SU-DHL-6 (cell line): Measurements from ENCODE around the gene FBXL20.

Experiments
- H2AFZ ChIP-seq: fragments of 200-600 bp; sonication (generic); 2 replicates; pipeline ENCODE4 v1.6.1; 2014; ENCODE audit warnings: low read depth, mild to moderate bottlenecking, moderate library complexity, mixed read lengths, antibody characterized with exemption, low read length; ENCODE audit not compliant: severe bottlenecking
- H3F3A ChIP-seq: fragments of 200-600 bp; shearing (Covaris generic); 2 replicates; pipeline ENCODE4 v1.6.0; 2016; ENCODE audit warnings: antibody characterized with exemption, mild to moderate bottlenecking; ENCODE audit not compliant: insufficient read depth
- H3K27ac ChIP-seq: fragments of 200-600 bp; sonication (generic); 2 replicates; pipeline ENCODE4 v1.5.1; 2016; ENCODE audit warnings: low read depth, mild to moderate bottlenecking, low read length, moderate library complexity, mixed read lengths
- H3K27me3 ChIP-seq: fragments of 200-600 bp; sonication (generic), shearing (Covaris generic); 2 replicates; pipeline ENCODE4 v1.6.0; 2014; ENCODE audit warnings: mild to moderate bottlenecking, low read length
- H3K36me3 ChIP-seq: fragments of 200-600 bp; sonication (generic); 2 replicates; pipeline ENCODE4 v1.6.1; 2014; ENCODE audit warnings: mild to moderate bottlenecking, low read length, mixed read lengths
- H3K4me2 ChIP-seq: fragments of 300-600, 200-600 bp; shearing (Covaris generic), sonication (generic); 2 replicates; pipeline ENCODE4 v1.6.0; 2014; ENCODE audit warnings: low read length, low read depth, mild to moderate bottlenecking; ENCODE audit not compliant: poor library complexity, severe bottlenecking
- H3K4me3 ChIP-seq: fragments of 200-600 bp; sonication (generic); 2 replicates; pipeline ENCODE4 v1.5.1; 2014; ENCODE audit warnings: antibody characterized with exemption, low read length, mild to moderate bottlenecking, mixed read lengths; ENCODE audit not compliant: insufficient read depth, poor library complexity, severe bottlenecking
- H3K79me2 ChIP-seq: fragments of 200-600 bp; sonication (generic); 2 replicates; pipeline ENCODE4 v1.6.1; 2014; ENCODE audit warnings: mild to moderate bottlenecking, low read length, moderate library complexity; ENCODE audit not compliant: insufficient read depth
- H3K9ac ChIP-seq: fragments of 200-600 bp; sonication (generic); 2 replicates; pipeline ENCODE4 v1.7.0; 2014; ENCODE audit warnings: mild to moderate bottlenecking, low read length
- H3K9me2 ChIP-seq: fragments of 200-600 bp; sonication (generic); replicated peaks from 2 replicates; pipeline ENCODE4 v1.6.1; 2014; ENCODE audit warnings: low read length; ENCODE audit not compliant: insufficient read depth
- H3K9me3 ChIP-seq: fragments of 200-600 bp; sonication (generic); 2 replicates; pipeline ENCODE4 v1.6.1; 2014; ENCODE audit warnings: low read length, mixed read lengths; ENCODE audit not compliant: insufficient read depth
- H4K20me1 ChIP-seq: fragments of 200-600 bp; sonication (generic); 2 replicates; pipeline ENCODE4 v1.6.1; 2014; ENCODE audit warnings: low read depth, mild to moderate bottlenecking, antibody characterized with exemption, low read length, moderate library complexity, mixed read lengths
- CTCF ChIP-seq: fragments of 200-600 bp; sonication (generic); IDR thresholded peaks from one replicate; pipeline ENCODE4 v1.5.1; 2017; ENCODE audit warnings: antibody characterized with exemption, mild to moderate bottlenecking, low read length, moderate library complexity; ENCODE audit not compliant: insufficient read depth, poor library complexity, severe bottlenecking
- EZH2phosphoT487 ChIP-seq: fragments of 200-600 bp; sonication (generic), shearing (Covaris generic); conservative IDR thresholded peaks from 2 replicates; pipeline ENCODE4 v1.6.1; 2018; ENCODE audit warnings: mild to moderate bottlenecking, antibody characterized with exemption, low read length, moderate library complexity, mixed read lengths

Gene FBXL20

DNA sequence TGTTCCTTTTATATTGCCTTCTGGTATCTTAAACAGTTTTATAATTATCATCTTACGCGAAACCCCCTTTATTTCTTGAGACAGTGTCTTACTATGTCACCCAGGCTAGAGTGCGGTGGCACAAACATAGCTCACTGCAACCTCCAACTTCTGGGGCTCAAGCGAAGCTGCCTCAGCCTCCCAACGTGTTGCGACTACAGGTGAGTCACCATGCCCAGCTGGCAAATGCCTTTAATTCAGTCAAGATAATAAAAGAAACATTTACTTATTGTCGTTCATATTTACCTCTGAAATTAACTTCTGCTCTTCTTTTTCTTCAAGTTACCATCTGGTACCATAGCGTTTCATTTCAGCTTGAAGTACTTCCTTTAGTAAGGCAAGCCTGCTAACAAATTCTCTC lies 43.9 kb downstream of the FBXL20 start:
- TF ChIP-seq CTCF (no peak), EZH2phosphoT487 (no peak)
- no peak overlapping the region for H3K4me3 ChIP-seq
- H3F3A ChIP-seq: no peaks in the 10 kb centered on the region
- no peaks in the 10 kb centered on the region for H3K9me2 ChIP-seq
- no peaks in the 10 kb centered on the region for H3K9me3 ChIP-seq
- no peaks in the 10 kb centered on the region for H3K27me3 ChIP-seq
- H2AFZ ChIP-seq: no peak overlapping the region
- H3K4me2 ChIP-seq: no peak overlapping the region
- no peak overlapping the region for H3K9ac ChIP-seq
- H3K79me2 ChIP-seq: no peaks in the 10 kb centered on the region
- H4K20me1 ChIP-seq: no peaks in the 10 kb centered on the region; the same call in 1 of the 2 replicates
- H3K36me3 ChIP-seq: no peaks in the 10 kb centered on the region
- H3K27ac ChIP-seq: no peak overlapping the region

- TF ChIP-seq EZH2phosphoT487 (no peak), CTCF (no peak)
- Histone ChIP-seq H4K20me1 (no peaks in the 10 kb centered on the region; the same call in 1 of the 2 replicates), H3K36me3 (no peaks in the 10 kb centered on the region), H3K9ac (no peak overlapping the region), H3K9me3 (no peaks in the 10 kb centered on the region), H2AFZ (no peak overlapping the region), H3K4me3 (no peak overlapping the region), H3K9me2 (no peaks in the 10 kb centered on the region), H3K79me2 (no peaks in the 10 kb centered on the region), H3F3A (no peaks in the 10 kb centered on the region), H3K27ac (no peak overlapping the region), H3K4me2 (no peak overlapping the region), H3K27me3 (no peaks in the 10 kb centered on the region)
Observed at GRCh38 chr17:39352986-39353385, 48.4 kb downstream of the FBXL20 start.

- H3K9ac ChIP-seq: no peak overlapping the region
- no peaks in the 10 kb centered on the region for H3K36me3 ChIP-seq
- no peak for TF ChIP-seq CTCF
- no peak for TF ChIP-seq EZH2phosphoT487
- no peaks in the 10 kb centered on the region for H3F3A ChIP-seq
- H3K27ac ChIP-seq: no peak overlapping the region
- no peaks in the 10 kb centered on the region for H3K9me2 ChIP-seq
- no peaks in the 10 kb centered on the region for H4K20me1 ChIP-seq
- H3K9me3 ChIP-seq: no peaks in the 10 kb centered on the region
- no peaks in the 10 kb centered on the region for H3K79me2 ChIP-seq
- no peak overlapping the region for H2AFZ ChIP-seq
- H3K4me3 ChIP-seq: no peak overlapping the region
- no peaks in the 10 kb centered on the region for H3K27me3 ChIP-seq
- no peak overlapping the region for H3K4me2 ChIP-seq
Observed at GRCh38 chr17:39352511-39352910, 48.9 kb downstream of the FBXL20 start.

DNA sequence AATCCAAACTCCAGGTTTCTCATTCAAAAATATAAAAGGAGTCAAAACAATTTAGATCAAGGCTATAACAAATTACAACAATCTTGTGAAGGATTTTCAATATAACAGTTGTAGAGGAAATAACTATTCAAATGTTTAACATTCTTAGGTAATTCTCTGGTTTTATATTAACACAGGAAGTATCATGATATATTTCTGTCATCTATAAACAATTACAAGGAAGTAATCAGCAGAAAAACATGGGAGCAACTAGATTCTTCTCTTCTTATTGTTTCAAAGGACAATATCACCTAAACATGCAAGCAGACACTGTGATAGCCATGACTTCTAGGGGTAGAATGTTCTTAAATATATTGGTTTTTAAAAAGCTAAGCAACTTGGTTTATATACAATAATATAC lies 49.9 kb downstream of the FBXL20 start:
- no peaks in the 10 kb centered on the region for H3K9me2 ChIP-seq
- no peak overlapping the region for H3K27ac ChIP-seq
- no peaks in the 10 kb centered on the region for H3K36me3 ChIP-seq
- no peak overlapping the region for H3K4me3 ChIP-seq
- H3F3A ChIP-seq: no peaks in the 10 kb centered on the region
- no peaks in the 10 kb centered on the region for H3K9me3 ChIP-seq
- no peaks in the 10 kb centered on the region for H3K27me3 ChIP-seq
- H3K4me2 ChIP-seq: no peak overlapping the region
- TF ChIP-seq CTCF (no peak), EZH2phosphoT487 (no peak)
- H3K79me2 ChIP-seq: no peaks in the 10 kb centered on the region
- no peaks in the 10 kb centered on the region for H4K20me1 ChIP-seq
- H3K9ac ChIP-seq: no peak overlapping the region
- H2AFZ ChIP-seq: no peak overlapping the region
